K562 (cell line): Measurements from ENCODE around the gene ITGA3. TPM values are rescaled to one million over a fixed set of nuclear protein-coding genes. Genes with fewer than 3 reads are reported as not detected.

Source experiments
- CREBBP ChIP-seq: IDR thresholded peaks from one replicate; pipeline ENCODE4 v1.6.1; 2012; ENCODE audit warnings: low read depth, mild to moderate bottlenecking, control low read depth, inconsistent platforms, low read length
- JUN ChIP-seq, 2 experiments: sonication (generic) in 1 of 2; formaldehyde crosslinking in 1 of 2; IDR thresholded peaks; 2 replicates each; pipeline versions ENCODE4 v1.6.1 to v1.8.0; 2012 to 2022; ENCODE audit warnings: borderline replicate concordance in 2 of 2, mild to moderate bottlenecking in 2 of 2, improper control_type of control experiment in 1 of 2, low read depth in 1 of 2, low read length in 1 of 2, missing genetic modification reagents in 1 of 2
- LEF1 ChIP-seq: fragments of 450-650 bp; IDR thresholded peaks from 2 replicates; pipeline ENCODE4 v1.6.1; 2016; ENCODE audit warnings: mild to moderate bottlenecking
- MIER1 ChIP-seq: fragments of 450-650 bp; IDR thresholded peaks from 2 replicates; pipeline ENCODE4 v1.6.1; 2016; ENCODE audit warnings: antibody characterized with exemption, mild to moderate bottlenecking, low read depth
- NR2C2 ChIP-seq, 2 experiments: fragments of 200-800 bp in 1 of 2; sonication (Bioruptor generic) in 1 of 2; sonication (generic) in 1 of 2; formaldehyde crosslinking in 1 of 2; IDR thresholded peaks; 2 replicates each; pipeline versions ENCODE4 v1.6.1 to v1.8.0; 2016 to 2022; ENCODE audit warnings: mild to moderate bottlenecking in 1 of 2, missing compliant biosample characterization in 1 of 2, missing genetic modification characterization in 1 of 2, missing genetic modification reagents in 1 of 2
- POU5F1 ChIP-seq: fragments of 150-350 bp; IDR thresholded peaks from 2 replicates; pipeline ENCODE4 v1.6.1; 2014; ENCODE audit warnings: borderline replicate concordance, low read length, low read depth, mild to moderate bottlenecking; ENCODE audit not compliant: partially characterized antibody
- RBM17 ChIP-seq: fragments of 200-400 bp; formaldehyde crosslinking; IDR thresholded peaks from 2 replicates; pipeline ENCODE4 v1.6.1; 2017; ENCODE audit warnings: low read depth, mild to moderate bottlenecking, low read length, borderline replicate concordance
- SMARCA4 ChIP-seq: fragments of 450-650 bp; IDR thresholded peaks from 2 replicates; pipeline ENCODE4 v1.6.1; 2016
- TCF7 ChIP-seq: sonication (generic); IDR thresholded peaks from 2 replicates; pipeline ENCODE4 v1.6.1; 2016; ENCODE audit warnings: antibody characterized with exemption, borderline replicate concordance
- ZNF23 ChIP-seq: fragments of 250-450 bp; sonication (Bioruptor Pico); IDR thresholded peaks from 2 replicates; pipeline ENCODE4 v1.4.0; 2020; ENCODE audit warnings: mild to moderate bottlenecking
- polyA plus RNA-seq, 8 experiments: library from polyadenylated mRNA; depleted of rRNA in 4 of 8; stranded (reverse) in 5 of 8; unstranded in 3 of 8; fragments of >200 nt; fragmentation: Nextera tagmentation in 2 of 8; fragmentation: Illumina TruSeq in 1 of 8; extraction: Ambion mirVana in 2 of 8; extraction: Trizol in 1 of 8; gene quantifications; 2 replicates each; pipeline versions ENCODE4 v1.2.1 to v1.2.3, GENCODE V29; 2011 to 2014; ENCODE audit warnings: inconsistent platforms in 1 of 8, missing spikeins in 1 of 8
- total RNA-seq, 7 experiments: library from RNA; depleted of rRNA in 6 of 7; stranded (reverse); fragments of >200 nt in 6 of 7; fragmentation: Illumina TruSeq in 2 of 7; extraction: Trizol in 2 of 7; gene quantifications; 2 replicates each; pipeline versions ENCODE4 v1.2.1 to v1.2.3, GENCODE V29; 2011 to 2021; ENCODE audit warnings: low replicate concordance in 1 of 7
- TF ChIP-seq, protein P1 (sequence below): fragments of 200-600 bp; sonication (generic); IDR thresholded peaks from one replicate; pipeline ENCODE4 v1.6.1; 2012; ENCODE audit warnings: mild to moderate bottlenecking, low read depth, low read length, inconsistent platforms
- TF ChIP-seq, protein P2 (sequence below): fragments of 450-650 bp; conservative IDR thresholded peaks from 2 replicates; pipeline ENCODE4 v1.6.1; 2016; ENCODE audit warnings: missing genetic modification characterization, low read depth, mild to moderate bottlenecking, missing compliant biosample characterization, moderate library complexity
- TF ChIP-seq, protein P3 (sequence below): fragments of 250-450 bp; sonication (Bioruptor Pico); IDR thresholded peaks from 2 replicates; pipeline ENCODE4 v1.8.0; 2022; ENCODE audit warnings: moderate library complexity, mild to moderate bottlenecking, inconsistent platforms

Gene ITGA3
- total and polyA plus RNA-seq, 9 of the 15 experiments (the other 6 are each of a cell fraction or from before 2014, with no cell fraction given), result 0.03 to 0.75 (median 0.14) TPM; not detected in 2

DNA sequence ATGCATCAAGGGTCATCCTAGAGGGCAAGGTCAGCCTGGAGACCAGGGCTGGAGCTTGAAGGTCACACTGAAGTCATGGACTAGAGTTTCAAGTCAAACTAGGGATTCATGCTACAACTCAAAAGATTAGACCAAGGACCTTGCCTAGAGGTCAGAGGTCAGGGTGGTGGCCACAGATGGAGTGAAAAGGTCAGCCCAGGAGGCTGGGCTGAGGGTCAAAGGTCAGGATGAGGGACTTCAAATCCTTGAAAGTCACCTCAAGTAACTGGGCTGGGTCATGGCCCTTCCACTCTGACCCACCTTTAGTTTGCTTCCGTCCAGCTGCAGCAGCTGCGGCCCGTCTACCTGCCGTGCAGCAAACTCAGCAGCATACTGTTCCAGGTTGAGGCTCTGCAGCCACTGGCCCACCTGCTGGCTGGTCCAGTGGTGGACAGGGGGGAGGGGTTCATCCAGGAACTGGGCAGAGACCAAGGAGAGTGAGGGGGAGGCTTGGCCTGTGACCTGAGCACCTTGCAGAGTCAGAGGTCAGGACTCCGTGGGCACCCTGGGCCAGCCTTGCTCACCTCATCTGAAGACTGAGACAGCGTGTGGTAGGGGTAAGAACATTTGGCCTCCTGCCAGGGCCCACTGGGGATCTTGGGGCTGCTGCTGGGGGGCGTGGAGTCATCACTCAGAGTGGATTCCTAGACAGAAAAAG, 57.9 kb downstream of the ITGA3 start (continued):
- TF ChIP-seq, protein P1, sequence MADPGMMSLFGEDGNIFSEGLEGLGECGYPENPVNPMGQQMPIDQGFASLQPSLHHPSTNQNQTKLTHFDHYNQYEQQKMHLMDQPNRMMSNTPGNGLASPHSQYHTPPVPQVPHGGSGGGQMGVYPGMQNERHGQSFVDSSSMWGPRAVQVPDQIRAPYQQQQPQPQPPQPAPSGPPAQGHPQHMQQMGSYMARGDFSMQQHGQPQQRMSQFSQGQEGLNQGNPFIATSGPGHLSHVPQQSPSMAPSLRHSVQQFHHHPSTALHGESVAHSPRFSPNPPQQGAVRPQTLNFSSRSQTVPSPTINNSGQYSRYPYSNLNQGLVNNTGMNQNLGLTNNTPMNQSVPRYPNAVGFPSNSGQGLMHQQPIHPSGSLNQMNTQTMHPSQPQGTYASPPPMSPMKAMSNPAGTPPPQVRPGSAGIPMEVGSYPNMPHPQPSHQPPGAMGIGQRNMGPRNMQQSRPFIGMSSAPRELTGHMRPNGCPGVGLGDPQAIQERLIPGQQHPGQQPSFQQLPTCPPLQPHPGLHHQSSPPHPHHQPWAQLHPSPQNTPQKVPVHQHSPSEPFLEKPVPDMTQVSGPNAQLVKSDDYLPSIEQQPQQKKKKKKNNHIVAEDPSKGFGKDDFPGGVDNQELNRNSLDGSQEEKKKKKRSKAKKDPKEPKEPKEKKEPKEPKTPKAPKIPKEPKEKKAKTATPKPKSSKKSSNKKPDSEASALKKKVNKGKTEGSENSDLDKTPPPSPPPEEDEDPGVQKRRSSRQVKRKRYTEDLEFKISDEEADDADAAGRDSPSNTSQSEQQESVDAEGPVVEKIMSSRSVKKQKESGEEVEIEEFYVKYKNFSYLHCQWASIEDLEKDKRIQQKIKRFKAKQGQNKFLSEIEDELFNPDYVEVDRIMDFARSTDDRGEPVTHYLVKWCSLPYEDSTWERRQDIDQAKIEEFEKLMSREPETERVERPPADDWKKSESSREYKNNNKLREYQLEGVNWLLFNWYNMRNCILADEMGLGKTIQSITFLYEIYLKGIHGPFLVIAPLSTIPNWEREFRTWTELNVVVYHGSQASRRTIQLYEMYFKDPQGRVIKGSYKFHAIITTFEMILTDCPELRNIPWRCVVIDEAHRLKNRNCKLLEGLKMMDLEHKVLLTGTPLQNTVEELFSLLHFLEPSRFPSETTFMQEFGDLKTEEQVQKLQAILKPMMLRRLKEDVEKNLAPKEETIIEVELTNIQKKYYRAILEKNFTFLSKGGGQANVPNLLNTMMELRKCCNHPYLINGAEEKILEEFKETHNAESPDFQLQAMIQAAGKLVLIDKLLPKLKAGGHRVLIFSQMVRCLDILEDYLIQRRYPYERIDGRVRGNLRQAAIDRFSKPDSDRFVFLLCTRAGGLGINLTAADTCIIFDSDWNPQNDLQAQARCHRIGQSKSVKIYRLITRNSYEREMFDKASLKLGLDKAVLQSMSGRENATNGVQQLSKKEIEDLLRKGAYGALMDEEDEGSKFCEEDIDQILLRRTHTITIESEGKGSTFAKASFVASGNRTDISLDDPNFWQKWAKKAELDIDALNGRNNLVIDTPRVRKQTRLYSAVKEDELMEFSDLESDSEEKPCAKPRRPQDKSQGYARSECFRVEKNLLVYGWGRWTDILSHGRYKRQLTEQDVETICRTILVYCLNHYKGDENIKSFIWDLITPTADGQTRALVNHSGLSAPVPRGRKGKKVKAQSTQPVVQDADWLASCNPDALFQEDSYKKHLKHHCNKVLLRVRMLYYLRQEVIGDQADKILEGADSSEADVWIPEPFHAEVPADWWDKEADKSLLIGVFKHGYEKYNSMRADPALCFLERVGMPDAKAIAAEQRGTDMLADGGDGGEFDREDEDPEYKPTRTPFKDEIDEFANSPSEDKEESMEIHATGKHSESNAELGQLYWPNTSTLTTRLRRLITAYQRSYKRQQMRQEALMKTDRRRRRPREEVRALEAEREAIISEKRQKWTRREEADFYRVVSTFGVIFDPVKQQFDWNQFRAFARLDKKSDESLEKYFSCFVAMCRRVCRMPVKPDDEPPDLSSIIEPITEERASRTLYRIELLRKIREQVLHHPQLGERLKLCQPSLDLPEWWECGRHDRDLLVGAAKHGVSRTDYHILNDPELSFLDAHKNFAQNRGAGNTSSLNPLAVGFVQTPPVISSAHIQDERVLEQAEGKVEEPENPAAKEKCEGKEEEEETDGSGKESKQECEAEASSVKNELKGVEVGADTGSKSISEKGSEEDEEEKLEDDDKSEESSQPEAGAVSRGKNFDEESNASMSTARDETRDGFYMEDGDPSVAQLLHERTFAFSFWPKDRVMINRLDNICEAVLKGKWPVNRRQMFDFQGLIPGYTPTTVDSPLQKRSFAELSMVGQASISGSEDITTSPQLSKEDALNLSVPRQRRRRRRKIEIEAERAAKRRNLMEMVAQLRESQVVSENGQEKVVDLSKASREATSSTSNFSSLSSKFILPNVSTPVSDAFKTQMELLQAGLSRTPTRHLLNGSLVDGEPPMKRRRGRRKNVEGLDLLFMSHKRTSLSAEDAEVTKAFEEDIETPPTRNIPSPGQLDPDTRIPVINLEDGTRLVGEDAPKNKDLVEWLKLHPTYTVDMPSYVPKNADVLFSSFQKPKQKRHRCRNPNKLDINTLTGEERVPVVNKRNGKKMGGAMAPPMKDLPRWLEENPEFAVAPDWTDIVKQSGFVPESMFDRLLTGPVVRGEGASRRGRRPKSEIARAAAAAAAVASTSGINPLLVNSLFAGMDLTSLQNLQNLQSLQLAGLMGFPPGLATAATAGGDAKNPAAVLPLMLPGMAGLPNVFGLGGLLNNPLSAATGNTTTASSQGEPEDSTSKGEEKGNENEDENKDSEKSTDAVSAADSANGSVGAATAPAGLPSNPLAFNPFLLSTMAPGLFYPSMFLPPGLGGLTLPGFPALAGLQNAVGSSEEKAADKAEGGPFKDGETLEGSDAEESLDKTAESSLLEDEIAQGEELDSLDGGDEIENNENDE, result no peak
- TF ChIP-seq JUN (IDR thresholded peaks at IDR 0.05; ENCODE audit: borderline replicate concordance, low read depth, low read length) (no peak), JUN (CRISPR knock-in tag; IDR thresholded peaks at IDR 0.05; ENCODE audit: borderline replicate concordance) (no peak), TCF7 (no peak), ZNF23 (CRISPR knock-in tag) (no peak), MIER1 (no peak), LEF1 (no peak), RBM17 (no peak), POU5F1 (no peak), NR2C2 (CRISPR knock-in tag; IDR thresholded peaks at IDR 0.05) (peak; percentile 84), NR2C2 (tag; IDR thresholded peaks at IDR 0.05) (peak; percentile 85), SMARCA4 (no peak), CREBBP (no peak)
- TF ChIP-seq, protein P2, sequence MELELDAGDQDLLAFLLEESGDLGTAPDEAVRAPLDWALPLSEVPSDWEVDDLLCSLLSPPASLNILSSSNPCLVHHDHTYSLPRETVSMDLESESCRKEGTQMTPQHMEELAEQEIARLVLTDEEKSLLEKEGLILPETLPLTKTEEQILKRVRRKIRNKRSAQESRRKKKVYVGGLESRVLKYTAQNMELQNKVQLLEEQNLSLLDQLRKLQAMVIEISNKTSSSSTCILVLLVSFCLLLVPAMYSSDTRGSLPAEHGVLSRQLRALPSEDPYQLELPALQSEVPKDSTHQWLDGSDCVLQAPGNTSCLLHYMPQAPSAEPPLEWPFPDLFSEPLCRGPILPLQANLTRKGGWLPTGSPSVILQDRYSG (tag), result no peak
- TF ChIP-seq, protein P3, sequence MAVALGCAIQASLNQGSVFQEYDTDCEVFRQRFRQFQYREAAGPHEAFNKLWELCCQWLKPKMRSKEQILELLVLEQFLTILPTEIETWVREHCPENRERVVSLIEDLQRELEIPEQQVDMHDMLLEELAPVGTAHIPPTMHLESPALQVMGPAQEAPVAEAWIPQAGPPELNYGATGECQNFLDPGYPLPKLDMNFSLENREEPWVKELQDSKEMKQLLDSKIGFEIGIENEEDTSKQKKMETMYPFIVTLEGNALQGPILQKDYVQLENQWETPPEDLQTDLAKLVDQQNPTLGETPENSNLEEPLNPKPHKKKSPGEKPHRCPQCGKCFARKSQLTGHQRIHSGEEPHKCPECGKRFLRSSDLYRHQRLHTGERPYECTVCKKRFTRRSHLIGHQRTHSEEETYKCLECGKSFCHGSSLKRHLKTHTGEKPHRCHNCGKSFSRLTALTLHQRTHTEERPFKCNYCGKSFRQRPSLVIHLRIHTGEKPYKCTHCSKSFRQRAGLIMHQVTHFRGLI (CRISPR knock-in tag), result no peak
